ENCODE results near the gene SLCO2A1.

- TF ChIP-seq POLR2A (IDR thresholded peaks at IDR 0.05): no peak
- TF ChIP-seq CTCF (IDR thresholded peaks at IDR 0.05): no peak
These were observed 72.7 kb downstream of the SLCO2A1 start for GRCh38 chr3:133956982-133957381.

Data from gastroesophageal sphincter (tissue), 3 donors.